Suppressor macrophage treated with lipopolysaccharide for 4 hours (primary cell): Measurements from ENCODE around the gene AIPL1.
"Not testable (repeated sequence)": the region's sequence is repeated elsewhere in the genome, so short reads cannot be mapped to it uniquely, and the experiment has no call there.

Experiments used
- DNase-seq: peaks from one replicate; pipeline ENCODE4 v3.0.0-alpha.2; 2020

The AIPL1 gene

GRCh38 chr17:6435051-6435450 lies at the start of gene AIPL1:
Gene AIPL1 (minus strand): TSS chr17:6435121. CDS start chr17:6435104, 17 bp downstream.
- no peak for DNase-seq

- no peak for DNase-seq
Observed at GRCh38 chr17:6483507-6483906, 48.6 kb upstream of the AIPL1 start.

- not testable (repeated sequence) for DNase-seq
Observed at GRCh38 chr17:6482796-6483195, 47.9 kb upstream of the AIPL1 start.

GRCh38 chr17:6482105-6482455 lies 47.2 kb upstream of the AIPL1 start:
- no peak for DNase-seq

- no peak for DNase-seq
Observed at GRCh38 chr17:6480303-6480675, 45.4 kb upstream of the AIPL1 start.

- no peak for DNase-seq
Observed at GRCh38 chr17:6479622-6480302, 44.8 kb upstream of the AIPL1 start.

GRCh38 chr17:6478486-6478885 lies 43.6 kb upstream of the AIPL1 start:
- DNase-seq = no peak

GRCh38 chr17:6477831-6478383 lies 43.0 kb upstream of the AIPL1 start:
- no peak for DNase-seq

- DNase-seq = no peak
Observed at GRCh38 chr17:6476810-6477179, 41.9 kb upstream of the AIPL1 start.

GRCh38 chr17:6476076-6476809 lies 41.3 kb upstream of the AIPL1 start:
- no peak for DNase-seq

GRCh38 chr17:6475411-6475810 lies 40.5 kb upstream of the AIPL1 start:
- DNase-seq = no peak

GRCh38 chr17:6474906-6475305 lies 40.0 kb upstream of the AIPL1 start:
- DNase-seq = no peak

GRCh38 chr17:6474376-6474775 lies 39.5 kb upstream of the AIPL1 start:
- DNase-seq = no peak

- peak; percentile 83 for DNase-seq
Observed at GRCh38 chr17:6473128-6473767, 38.3 kb upstream of the AIPL1 start.

- DNase-seq = no peak
Observed at GRCh38 chr17:6472517-6472916, 37.6 kb upstream of the AIPL1 start.

GRCh38 chr17:6471531-6472465 lies 36.9 kb upstream of the AIPL1 start:
- peak; percentile 16 for DNase-seq

- peak; percentile 9 for DNase-seq
Observed at GRCh38 chr17:6470751-6471521, 36.0 kb upstream of the AIPL1 start.

- no peak for DNase-seq
Observed at GRCh38 chr17:6470146-6470718, 35.3 kb upstream of the AIPL1 start.

GRCh38 chr17:6468051-6468790 lies 33.3 kb upstream of the AIPL1 start:
- DNase-seq = no peak

- DNase-seq = no peak
Observed at GRCh38 chr17:6467567-6467966, 32.6 kb upstream of the AIPL1 start.
